Renal pelvis (tissue), 4 donors: ENCODE data around the gene SLC16A6. TPM values are rescaled to one million over a fixed set of nuclear protein-coding genes. Genes with fewer than 3 reads are reported as not detected.
"Not testable (repeated sequence)": the region's sequence is repeated elsewhere in the genome, so short reads cannot be mapped to it uniquely, and the experiment has no call there.

ENCODE experiments used
- DNase-seq: peaks from one replicate; pipeline ENCODE4 v3.0.0-alpha.2; 2013
- polyA plus RNA-seq, 3 donors: library from polyadenylated mRNA; unstranded; fragments of 120-200 nt; gene quantifications; one replicate each; pipeline ENCODE4 v1.2.1, GENCODE V29; 2013; ENCODE audit not compliant: insufficient read length in 3 of 3

SLC16A6 gene
- polyA plus RNA-seq, 3 donors = 0.51 to 0.92 (median 0.68) TPM

DNA sequence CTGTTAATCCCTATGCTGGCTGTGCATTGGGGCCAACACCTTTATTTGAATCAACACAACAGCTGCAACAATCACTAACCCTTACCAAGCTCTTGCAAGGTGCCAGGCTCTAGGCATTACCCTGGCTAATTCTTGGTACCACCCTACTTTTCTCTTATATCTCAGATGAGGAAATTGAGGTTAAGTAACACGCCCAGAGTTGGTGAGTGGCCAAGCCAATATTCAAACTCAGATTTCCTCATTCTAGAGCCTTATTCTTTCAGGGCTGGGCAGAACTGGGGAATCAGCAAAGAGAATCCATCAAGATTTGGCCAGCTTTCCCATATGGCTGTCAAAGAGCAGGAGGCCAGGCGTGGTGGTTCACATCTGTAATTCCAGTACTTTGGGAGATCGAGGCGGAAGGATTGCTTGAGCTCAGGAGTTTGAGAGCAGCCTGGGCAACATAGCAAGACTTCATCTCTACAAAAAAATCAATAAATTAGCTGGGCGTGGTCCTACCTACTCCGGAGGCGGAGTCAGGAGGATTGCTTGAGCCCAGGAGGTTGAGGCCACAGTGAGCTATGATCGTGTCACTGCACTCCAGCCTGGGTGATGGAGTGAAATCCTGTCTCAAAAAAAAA, 24.1 kb upstream of the SLC16A6 start:
- DNase-seq = no peak

GRCh38 chr17:68310152-68310551, 19.2 kb upstream of the SLC16A6 start:
- DNase-seq = no peak

- not testable (repeated sequence) for DNase-seq
Observed at GRCh38 chr17:68309066-68309670, 18.2 kb upstream of the SLC16A6 start.

DNA sequence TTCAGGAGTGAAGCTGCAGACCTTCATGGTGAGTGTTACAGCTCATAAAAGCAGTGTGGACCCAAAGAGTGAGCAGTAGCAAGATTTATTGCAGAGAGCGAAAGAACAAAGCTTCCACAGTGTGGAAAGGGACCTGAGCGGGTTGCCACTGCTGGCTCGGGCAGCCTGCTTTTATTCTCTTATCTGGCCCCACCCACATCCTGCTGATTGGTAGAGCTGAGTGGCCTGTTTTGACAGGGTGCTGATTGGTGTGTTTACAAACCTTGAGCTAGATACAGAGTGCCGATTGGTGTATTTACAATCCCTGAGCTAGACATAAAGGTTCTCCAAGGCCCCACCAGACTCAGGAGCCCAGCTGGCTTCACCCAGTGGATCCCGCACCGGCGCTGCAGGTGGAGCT, 17.6 kb upstream of the SLC16A6 start:
- DNase-seq = not testable (repeated sequence)

DNA sequence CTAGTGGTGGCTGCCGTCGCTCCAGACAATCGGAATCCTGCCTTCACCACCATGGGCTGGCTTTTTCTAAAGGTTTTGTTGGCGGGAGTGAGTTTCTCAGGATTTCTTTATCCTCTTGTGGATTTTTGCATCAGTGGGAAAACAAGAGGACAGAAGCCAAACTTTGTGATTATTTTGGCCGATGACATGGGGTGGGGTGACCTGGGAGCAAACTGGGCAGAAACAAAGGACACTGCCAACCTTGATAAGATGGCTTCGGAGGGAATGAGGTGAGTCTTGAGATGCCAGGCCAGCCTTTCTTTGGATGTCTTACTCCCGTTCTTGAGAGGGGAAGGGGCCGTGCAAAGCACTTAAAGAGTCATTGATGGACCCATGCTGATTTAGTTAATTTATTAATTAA, 16.5 kb upstream of the SLC16A6 start:
- DNase-seq = no peak

DNA sequence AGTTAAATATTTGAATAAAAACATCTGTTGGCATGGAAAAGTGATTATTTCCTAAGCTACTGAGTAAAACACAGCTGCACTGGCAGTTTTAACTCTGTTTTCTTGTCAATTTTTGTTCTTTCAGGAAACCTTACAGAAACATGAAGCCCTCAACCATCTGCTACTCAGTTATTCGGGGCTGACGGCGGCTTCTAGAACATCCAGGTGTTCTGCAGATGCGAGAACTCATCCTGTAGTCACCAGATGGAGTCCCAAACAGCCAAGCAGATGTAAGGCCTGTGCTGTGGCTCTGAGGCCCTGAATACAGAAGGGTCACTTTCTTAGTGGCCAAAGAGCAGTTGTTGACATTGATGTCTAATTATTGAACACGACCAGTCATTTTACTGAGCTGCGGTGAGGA, 15.9 kb upstream of the SLC16A6 start:
- DNase-seq = no peak

DNA sequence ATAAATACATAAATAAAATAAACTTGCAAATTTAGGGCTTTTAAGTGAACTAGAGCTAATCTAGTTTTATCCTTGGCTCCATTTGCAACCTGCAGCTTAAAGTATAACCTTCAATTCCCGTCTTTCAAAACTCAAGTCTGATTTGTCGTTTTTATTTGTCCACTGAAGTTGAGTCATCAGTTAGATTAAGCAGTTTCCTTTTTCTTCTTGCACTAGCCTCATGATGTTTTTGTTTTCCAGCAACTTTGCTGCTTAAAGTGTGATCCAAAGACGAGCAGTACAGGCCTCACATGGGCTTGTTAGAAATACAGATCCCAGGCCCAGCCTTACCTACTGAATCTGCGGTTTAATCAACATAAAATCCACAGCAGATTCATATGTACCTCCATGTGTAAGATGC, 14.2 kb upstream of the SLC16A6 start:
- no peak for DNase-seq

GRCh38 chr17:68304706-68305105, 13.8 kb upstream of the SLC16A6 start:
- DNase-seq = no peak

- no peak for DNase-seq
Observed at GRCh38 chr17:68302666-68303065, 11.7 kb upstream of the SLC16A6 start.

- DNase-seq = no peak
Observed at GRCh38 chr17:68302066-68302564, 11.2 kb upstream of the SLC16A6 start.

GRCh38 chr17:68301438-68301959, 10.6 kb upstream of the SLC16A6 start:
- no peak for DNase-seq

DNA sequence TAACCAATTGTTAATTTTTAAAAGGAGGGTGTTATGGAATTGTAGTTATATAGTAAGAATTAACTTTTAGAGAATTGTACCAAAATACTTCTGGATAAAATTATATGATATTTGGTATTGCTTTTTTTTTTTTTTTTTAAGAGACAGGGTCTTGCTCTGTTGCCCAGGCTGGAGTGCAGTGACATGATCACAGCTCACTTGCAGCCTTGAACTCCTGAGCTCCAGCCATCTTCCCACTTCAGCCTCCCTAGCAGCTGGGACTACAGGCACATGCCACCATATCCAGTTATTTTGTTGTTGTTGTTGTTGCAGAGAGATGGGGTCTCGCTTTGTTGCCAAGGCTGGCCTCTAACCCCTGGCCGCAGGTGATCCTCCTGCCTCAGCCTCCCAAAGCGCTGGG, 8.9 kb upstream of the SLC16A6 start:
- no peak for DNase-seq

DNA sequence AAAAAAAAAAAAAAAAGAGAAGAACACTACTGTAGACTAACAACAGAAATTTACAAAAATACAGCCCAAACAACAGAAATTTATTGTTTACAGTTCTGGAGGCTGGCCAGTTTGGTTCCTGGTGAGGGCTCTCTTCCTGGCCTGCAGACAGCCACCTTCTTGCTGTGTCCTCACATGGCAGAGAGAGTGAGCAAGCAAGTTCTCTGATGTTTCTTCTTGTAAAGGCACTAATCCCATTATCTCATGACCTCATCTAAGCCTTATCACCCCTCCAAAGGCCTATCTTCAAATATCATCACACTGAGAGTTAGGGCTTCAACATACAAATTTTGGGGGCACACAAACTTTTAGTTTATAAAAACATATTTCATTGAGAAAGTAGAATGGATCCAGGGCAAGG, 7.7 kb upstream of the SLC16A6 start:
- no peak for DNase-seq

DNA sequence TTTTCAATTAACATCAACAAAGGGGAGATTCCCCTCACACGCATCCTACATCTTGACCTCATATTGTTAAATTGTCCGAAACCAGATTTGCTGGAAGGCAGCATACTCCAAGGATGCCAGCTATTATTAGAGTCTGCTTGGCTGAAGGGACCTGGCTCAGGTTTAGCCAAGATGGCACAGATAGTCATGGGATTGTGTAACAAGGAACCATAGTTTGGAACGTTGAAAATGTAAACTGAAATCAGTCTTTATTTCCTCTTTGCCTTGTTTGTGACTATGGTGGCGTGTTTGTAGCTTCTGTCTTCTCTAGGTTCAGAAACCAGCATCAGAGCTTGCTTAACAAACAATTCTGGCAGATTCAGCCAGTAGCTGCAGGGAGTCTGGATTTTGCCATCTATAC, 6.3 kb upstream of the SLC16A6 start:
- no peak for DNase-seq

DNA sequence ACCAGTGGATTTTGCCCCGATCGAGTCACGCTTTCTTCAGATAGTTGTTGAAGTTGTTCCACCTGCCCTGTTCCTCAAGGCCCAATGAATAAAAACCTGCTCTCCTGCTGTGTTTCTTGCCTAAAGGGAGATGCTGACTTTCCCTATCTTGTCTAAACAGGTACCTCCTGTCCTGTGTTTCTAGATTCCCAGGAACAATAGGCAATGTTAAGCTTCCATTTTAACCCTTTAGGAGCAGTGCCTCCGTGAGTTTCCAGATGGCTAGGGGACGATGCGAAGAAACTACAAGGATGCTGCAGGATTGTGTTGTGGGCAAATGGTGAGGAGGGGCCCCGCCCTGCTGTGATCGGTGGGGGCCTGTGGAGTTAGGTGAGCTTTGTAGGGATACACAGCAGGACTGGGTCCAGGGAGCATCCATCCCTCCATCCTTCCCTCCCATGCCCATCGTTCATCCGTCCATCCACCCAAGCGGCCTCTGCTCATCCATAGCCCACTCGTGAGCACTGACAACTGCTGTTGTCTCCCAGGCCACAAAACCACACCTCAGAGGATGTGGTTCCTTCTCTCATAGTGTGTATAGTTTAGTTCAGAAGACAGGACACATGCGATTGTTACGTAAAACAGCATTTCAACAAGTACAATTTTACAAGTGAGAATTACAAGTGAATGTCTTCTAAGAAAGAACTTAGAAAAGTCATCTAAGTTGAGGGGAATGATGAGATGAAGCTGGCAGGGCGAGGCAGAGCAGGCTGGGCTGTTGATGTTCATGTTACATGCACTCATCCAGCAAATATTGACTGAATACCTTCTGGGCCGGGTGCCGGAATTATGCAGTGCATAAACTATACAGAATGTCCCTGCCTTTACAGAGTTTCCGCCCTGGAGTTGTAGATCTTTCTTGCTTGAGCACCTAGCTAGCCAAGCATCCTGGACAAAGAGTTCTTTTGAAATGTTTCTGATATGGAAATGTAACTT, 5.6 kb upstream of the SLC16A6 start:
- DNase-seq = no peak

DNA sequence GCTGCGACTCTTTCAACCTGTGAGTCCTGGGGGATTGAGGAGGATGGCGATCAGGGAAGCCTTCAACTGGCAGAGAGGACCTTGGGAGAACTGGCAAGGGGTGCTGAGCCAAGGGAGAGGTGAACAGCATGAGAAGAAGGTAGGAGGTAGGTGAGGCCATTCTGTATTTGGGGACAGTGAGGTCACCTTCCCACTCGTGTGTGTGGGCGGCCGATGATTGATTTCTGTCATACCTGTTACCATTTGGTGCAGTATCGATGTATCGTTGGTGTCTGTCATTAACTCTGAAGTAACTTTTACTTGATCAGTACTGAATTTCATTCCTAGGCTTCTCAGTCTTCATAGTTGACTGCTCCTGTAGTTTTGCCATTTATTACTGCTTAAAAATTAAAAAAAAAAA, 4.2 kb upstream of the SLC16A6 start:
- no peak for DNase-seq

- DNase-seq = no peak
Observed at GRCh38 chr17:68294617-68295016, 3.7 kb upstream of the SLC16A6 start.

- DNase-seq = no peak
Observed at GRCh38 chr17:68294196-68294555, 3.2 kb upstream of the SLC16A6 start.

DNA sequence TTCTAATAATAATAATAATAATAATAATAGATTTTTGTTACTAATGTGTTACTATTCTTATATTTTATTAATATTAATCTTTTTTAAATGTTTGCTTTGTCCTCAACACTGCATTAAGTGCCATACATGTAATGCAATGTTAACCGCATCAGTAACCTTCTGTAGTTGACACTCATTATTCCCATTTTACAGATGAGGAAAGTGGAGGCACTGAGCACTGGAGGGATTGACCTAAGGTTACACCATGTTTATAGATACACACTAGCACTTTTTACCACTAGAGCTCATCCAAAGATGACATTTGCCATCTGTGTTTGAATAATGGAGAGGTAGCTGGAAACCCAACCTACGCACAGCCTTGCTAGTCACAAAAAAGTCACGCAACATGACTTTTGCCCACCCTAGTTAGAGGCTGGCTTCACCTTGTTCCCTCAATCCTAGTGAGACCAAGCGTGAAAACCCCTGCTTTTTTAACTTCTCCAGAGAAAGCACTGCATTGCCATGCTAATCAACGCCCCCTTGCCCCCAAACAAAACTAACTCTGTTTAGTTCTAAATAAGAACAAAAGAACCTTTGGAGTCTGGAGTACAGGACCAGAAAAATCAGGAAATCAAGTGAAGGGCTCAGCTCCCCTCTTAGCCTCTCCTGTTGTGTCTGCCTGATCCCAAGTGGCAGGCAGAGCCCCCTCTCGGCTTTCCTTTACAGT, 2.7 kb upstream of the SLC16A6 start:
- DNase-seq = no peak

- DNase-seq = no peak
Observed at GRCh38 chr17:68292689-68293040, 1.7 kb upstream of the SLC16A6 start.

- DNase-seq = peak; percentile 74
Observed at GRCh38 chr17:68291836-68292688, 1.1 kb upstream of the SLC16A6 start.
